HG03432 (cell line): ENCODE measurements around the gene NTRK2.

Experiments
- ATAC-seq: cut with Tn5 transposase; IDR thresholded peaks from one replicate; pipeline ENCODE4 v1.9.1; 2021; ENCODE audit warnings: mild to moderate bottlenecking, moderate library complexity; ENCODE audit not compliant: unreplicated experiment

Gene NTRK2

DNA sequence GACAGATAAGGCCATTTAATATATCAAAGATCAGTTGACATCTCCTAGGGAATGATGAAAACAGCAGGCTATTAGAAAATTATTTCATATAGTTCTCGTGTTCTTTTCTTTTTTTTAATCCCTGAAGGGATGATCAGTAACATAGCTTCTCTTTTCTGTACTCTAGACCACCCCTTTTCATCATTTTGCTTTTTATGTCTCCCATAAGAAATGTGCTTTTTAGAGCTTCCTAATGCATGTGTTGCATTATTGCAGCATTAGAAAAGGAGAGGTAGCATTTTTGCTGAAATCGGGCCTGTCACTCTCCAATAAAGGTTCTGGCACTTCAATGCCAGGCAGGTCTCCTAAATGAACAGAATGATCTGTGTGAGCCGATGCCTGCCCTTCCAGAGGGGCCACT lies 143.3 kb downstream of the NTRK2 start:
- ATAC-seq = no peak

DNA sequence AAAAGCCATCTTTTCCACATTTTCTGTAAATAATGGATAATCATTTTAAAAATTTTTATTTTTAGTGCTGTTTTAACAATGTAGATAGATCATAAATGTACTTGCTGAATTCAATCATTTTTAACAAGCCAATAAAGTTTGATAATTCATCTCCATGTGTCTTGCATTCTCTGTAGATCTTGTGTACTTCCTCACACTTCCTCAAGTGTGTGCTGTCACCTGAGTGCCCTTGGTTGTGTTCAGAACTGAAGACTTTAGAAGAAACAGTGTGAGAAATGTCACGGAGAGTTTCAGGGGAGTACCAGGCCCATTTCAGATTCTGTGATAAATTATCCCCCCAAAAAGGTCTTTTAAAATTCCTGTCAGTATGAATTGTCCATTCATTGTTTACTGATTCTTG lies 146.0 kb downstream of the NTRK2 start:
- ATAC-seq = no peak

DNA sequence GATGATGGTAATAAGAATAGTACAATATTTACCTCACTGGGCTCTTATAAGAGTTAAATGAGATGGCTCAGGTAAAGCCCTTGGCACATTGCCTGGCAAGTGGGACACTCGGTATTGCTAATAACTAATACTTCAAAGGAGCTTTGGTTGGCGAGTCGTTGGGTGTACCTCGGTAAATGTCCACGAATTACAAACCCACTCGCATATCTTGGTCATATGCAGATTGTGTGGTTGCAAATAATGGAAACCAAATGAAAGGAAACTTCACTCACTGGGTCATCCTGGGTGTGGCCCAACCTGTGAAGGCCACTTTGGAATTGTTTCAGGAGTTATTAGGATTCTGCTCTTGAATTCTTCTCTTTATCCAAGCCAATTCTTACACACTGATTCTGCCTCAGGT lies 147.5 kb downstream of the NTRK2 start:
- no peak for ATAC-seq

DNA sequence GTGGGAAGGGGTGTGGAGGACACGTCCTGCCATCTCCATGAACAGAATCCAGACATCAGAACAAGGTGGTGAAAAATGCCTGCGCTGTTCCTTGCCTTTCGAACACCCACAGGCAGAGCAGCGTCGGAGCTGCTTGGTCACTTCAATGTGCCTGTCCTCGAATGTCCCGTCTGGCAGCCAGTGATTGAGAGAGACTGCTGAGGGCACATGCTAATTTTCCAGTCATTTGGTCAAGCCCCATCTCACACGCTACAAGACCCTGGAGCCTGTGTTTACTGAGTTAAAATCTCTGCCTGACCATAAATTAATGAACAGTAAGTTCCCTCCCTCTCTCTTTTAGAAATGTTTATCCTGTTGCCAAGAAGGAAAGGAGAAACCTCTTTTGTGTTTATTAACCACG lies 149.3 kb downstream of the NTRK2 start:
- no peak for ATAC-seq

DNA sequence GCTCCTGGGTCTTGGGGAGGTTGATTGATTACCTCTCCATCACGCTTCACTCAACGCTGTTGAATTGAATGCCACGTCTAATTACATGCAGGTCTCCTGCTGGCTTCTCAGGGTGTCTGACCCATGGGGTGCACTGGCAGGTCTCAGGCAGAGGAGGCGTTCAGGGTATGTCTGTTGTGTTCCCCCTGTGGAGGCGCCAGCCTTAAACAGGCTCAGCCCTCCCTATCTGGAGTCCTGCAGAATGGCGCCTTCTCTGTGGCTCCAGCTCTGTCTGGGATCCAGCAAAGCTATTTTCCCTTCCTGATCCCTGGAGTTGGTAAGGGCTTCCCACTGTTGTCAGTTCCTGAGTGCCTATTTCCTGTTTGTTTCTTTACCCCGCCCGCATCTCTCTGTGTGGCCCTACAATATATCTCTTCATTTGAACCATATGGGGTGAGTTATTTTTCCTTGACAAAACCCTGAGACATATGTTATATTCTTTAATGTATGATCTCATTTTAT lies 150.0 kb downstream of the NTRK2 start:
- no peak for ATAC-seq

DNA sequence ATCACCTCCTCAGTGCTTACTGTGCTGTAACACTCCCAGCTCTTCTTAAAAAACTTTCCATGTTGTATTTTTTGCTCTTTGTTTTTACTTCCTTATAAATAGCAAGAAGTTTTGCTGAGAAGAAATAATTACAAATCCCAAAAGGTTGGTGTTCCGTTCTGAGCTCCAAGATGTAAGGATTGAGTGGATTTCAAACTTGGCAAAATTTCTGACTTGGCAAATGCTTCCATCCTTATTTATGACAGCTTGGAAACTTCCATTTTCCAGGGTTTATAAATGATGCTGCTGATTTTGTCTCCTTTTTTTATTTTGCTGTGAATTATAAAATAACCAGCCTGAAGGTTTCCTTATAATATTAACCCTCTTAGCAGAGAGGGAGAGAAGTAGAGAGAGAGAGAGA lies 151.9 kb downstream of the NTRK2 start:
- ATAC-seq = no peak

DNA sequence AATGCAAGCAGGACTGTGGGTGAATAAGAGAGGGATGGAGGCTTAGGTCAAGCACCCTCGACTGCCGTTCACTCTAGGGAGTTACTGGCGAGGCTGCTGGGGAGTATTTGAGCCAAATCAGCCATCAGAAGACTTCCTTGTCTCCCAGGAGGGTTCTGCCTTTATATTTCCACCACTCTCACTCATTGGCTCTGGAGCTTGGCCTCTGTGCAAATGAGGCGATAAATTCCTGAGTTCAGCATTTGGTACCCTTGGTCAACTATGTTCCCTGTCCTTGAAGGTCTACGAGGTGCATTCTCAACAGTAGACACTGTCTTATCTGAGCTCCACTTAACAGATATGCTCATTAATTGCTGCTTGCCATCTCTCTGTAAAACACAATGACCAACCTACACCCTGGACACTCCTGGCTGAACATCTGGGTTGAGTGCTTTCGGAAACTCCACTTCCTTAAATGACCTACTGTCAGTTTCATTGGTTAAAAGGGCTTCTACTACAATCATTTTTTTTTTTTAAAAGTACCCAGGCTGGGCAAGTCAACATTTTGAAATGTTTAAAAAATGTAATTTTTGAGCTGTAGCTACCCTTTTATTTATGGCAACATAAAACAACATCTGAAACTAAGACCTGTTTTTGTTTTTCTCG lies 153.2 kb downstream of the NTRK2 start:
- ATAC-seq = peak; percentile 64

DNA sequence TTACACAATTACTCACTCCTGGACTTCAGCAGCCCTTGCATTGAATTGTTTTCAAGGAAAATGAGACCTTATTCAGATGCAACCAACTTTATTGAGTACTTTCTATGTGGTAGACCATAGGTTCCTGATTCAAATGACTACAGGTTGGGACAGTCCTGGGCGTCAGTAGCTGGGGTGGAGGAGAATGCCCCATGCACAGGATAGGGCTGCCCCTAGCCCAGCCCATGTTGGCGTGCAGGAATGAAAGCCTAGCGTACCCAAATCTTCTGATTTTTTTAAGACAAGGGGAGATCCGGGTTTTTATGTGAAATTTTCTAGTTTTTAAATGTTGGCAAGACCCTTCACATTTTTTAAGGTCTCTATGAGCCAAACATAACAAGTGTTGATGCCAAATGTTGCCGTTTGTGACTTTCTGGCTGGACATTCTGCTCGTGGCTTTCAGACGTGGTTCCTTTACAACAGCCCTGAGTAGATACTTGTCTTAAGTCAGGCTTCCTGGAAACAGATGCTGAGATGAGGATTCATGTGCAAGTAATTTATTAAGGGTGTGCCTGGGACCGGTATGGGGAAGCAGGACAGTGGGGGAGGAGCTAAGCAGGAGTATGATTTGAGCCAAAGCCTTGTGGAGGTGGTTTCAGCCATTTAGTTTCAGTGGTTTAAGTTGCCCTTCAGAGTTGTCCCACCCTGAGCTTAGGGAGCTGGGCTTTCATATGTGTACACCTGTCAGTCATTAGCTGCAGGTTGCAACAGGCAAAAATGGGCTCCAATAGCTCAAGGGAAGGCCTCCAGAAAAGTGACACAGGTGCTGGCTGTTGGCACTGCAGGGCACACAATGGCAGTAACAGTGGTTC lies 154.1 kb downstream of the NTRK2 start:
- ATAC-seq = peak; percentile 85

DNA sequence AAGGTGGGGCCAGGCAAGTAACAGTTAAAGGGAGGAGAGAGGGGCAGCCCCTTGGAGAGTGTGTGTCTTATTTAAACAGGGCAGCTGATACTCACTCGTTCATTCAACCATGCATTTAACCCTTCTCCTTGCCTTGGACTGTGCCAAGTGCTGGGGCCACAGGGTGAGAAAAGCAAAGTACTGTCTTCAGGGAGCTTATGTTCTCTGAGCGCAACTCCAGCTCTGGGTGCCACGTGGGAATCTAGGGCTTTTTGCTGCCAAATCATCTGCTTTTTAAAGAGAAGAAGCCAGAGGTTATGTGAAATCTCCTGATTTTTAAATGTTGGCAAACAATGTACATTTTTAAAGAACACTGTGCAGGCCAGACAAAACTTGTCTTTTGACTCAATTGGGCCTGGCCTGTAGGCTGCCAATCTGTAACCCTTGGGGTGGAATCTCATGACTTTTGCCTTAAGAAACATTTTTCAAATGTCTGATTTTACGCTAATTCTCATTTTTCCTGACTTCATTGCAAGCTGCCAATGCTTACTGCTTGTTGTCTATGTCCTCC lies 157.8 kb downstream of the NTRK2 start:
- no peak for ATAC-seq

DNA sequence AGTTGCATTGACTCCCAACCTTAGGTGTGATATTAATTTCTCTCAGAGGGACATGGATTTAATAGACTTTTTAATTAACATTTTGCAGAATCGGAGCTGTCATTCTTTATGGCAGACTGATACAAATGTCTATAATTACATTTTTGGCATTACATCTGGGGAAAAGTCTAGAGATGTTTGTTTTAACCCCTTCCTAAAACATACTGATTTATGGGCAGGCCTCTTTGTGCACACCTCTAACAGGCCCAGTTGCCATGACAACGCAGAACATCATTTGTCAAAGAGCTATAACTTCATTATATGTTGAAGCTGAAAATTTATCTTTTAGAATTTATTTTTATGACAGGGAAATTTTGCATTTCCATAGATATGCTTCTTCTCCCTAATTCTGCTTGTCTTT lies 158.5 kb downstream of the NTRK2 start:
- no peak for ATAC-seq

DNA sequence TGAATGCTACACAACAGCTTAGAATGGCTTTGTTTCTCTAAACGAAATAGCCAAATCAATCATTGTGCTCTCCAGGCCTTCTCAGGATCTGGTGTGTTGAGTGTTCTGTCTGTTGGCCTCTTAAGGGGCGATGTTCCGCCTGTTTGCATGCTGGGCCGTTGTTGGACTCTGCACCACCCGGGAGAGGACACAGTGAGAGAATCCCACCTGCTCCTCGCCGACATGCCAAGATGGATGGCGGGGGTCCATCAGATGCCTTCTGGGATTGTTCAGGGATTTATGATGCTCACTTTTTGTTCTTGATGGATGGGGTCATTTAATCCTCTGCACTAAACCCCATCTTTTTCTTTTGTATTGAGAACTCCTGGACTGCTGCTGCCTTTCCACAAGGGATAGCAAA lies 159.9 kb downstream of the NTRK2 start:
- no peak for ATAC-seq

DNA sequence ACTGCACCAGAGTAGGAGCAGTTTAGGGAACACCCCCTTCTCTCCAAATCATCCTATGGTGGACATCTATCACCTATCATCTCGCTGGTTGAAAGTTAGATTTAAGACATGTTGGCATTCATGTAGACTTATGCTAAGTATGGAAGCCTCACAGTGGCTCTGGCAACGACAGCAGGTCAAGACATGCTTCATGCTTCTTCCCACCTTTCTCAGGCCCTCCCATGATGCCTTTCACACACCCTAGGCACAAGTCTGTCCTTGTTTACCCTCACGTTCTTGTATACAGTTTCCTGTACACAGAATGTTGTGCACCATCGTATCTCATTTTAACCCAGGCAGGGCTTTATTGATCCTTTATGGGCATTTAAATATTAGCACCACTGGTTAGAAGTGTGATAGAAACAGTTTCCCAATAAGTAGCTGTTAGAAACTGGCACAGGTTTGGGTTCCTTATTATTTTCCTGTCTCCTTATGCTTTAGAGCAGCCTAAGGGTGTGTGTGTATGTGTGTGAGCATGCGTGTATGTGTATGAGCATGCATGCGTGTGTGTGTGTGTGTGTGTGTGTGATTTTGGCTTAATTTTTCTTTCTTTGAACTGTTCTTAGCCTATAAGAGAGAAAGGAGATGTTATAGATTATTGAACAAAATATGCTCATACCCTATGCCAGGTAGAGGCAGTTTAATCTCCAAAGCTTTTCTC lies 160.6 kb downstream of the NTRK2 start:
- ATAC-seq = no peak

DNA sequence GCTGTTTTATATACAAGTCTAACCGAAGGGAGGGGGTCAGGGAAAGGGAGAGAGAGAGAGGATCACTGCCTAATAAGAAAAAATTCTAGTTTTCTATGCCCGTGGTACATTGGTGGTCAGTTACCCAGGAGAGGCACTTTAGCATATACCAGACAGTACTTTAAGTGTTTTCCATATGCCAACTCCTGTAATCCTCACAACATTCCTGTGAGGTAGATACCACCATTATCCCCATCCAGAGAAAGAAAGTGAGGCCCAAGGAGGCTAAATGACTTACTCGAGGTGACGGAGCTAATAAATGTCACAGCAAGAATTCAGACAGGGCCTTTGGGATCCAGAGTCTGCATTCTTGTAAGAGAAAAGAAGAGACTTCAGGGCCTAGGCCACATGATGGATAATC lies 161.8 kb downstream of the NTRK2 start:
- ATAC-seq = no peak

DNA sequence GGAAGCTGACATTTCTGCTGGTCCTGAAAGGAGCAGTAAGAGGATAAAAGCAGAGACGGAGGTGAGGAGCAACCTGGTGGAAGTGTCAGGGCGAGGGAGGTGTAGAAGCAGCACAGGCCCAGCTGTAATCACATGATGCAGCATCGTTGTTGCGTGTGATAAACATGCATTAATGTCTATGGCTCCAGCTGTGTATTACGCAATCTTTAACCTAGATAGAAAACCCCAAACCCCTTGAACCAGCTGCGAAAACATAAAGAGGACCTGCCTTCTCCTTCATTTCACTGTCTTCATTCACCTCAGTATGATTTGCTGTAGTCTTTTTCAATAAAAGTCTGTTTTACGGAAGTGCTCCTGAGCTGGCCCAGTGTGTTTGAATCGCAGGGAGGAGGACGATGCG lies 162.9 kb downstream of the NTRK2 start:
- ATAC-seq = no peak

DNA sequence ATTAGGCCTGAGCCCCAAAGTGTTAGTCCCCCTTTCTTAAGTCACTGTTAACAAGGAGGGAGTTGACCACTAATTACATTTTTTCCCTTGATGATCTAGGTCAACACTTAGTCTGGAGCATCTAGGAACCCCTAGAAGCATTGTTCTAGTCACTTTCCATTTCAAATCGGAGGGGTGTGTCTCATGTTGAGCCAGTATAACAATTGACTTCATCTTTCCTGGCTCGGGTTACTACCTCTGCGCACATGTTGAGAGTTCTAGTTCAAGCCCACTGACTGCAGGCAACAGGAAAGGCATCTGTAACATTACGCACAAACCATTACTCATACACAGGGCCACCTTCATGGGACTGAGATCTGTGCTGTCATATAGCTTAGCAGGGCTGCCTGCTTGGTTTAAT lies 164.9 kb downstream of the NTRK2 start:
- no peak for ATAC-seq

DNA sequence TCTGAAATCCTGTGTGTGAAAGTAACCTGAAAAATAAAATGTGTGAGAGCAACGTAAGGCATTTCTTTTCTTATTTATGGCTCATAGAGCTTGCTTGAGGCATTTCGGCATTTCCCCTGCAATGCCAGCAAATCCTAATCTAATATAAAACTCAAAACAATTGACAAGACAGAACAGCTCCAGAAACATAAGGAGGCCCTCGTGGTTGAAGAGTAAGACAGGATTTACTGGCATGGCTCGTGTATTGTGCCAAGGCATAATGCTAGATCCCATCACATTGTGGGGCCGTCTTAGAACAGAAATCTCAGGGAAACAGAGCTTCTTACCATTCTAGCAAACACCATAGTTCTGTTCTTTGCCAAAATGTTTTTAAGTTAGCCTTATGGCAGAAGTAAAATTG lies 166.2 kb downstream of the NTRK2 start:
- ATAC-seq = no peak

DNA sequence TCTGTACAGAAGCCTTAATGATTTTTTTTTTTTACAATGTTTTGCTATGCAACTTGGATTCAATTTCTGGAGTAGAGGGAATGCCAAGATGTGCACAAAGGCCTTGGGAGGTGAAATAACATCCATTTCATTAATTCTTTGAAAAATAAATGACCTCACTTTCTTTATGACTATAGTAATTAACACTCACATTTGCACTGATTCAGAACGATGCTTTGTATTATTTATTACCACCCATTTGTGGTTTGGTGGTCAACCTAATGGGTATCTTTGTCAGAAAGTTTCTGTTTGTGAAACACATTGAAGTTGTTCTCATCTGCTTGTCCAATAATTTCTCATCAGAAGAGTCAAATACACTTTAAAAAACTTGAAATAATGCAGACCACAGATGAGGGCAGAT lies 169.3 kb downstream of the NTRK2 start:
- ATAC-seq = no peak

DNA sequence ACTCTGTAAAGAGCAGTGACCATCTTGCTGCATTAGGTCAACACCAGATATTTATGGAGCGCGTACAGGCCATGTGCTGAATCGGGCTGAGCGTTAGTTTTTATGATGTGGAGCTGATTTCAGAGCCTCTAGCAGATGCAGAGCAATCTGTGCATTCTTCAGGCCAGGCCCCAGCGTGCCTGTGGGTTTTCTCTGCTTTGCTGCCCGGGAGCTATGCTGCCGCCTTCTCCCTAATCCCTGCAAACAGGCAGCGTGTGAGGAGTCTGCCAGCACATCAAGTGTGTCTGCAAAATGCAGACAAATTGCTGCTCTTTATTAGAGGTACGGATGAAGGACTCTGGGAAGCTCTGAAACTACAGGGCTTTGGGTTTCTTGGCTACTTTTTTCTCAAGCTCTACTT lies 170.0 kb downstream of the NTRK2 start:
- no peak for ATAC-seq

DNA sequence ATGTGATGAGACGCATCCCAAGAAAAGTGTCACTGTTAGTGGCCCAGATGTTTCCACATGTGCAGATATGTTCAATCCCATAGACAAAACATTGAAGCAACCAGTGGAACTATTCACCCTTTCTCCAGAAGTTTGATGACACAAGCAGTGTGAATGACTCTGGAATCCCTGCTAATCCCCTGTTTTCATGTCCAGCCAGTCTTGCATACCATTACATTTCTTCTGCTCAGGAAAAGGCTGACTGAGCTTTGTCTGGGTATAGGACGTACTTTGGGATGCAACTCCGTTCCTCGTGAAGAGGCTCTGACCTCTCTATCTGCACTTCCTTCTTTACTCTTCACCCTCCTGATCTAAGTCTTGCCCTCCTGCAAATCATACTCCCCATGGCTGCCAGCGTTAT lies 172.4 kb downstream of the NTRK2 start:
- ATAC-seq = no peak

DNA sequence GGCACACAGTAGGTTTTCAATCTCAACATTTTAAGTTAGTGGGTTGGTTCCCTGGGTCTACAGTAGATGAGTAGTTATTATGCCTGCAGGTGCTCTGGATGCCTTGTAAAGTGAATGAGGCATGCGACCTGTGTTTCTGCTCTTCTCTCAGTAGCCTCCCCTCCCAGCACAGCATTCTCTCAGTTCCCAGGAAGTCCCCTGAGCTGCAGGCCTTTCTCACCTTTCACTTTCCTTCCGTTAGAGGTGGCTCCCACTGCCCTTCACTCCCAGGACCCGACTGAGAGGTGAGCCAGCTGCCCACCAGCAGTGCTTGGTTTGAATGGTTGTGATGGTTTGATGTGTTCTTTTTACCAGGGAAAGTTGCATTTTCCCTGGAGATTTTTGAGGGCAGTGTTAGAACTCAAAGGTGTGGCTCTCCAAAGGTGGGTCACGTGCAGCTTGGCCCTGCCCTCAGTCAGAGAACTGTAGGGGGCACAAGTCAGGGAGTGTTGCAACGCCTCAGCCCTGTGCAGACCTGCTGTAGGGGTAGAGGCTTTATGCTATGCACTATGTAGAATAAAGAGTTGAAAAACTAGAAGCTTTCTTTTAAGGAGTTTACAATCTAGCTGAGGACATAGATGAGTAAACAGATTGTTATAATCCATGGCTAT lies 173.8 kb downstream of the NTRK2 start:
- no peak for ATAC-seq
